Stimulated activated CD4-positive, alpha-beta T cell treated with anti-CD3 and anti-CD28 coated beads, Interleukin-15, amount 100 ng/mL, for 24 hours (primary cell): ENCODE data around the gene PRR5L.

Experiments used
- DNase-seq: peaks from one replicate; pipeline ENCODE4 v3.0.0-alpha.2; 2020

Gene PRR5L

DNA sequence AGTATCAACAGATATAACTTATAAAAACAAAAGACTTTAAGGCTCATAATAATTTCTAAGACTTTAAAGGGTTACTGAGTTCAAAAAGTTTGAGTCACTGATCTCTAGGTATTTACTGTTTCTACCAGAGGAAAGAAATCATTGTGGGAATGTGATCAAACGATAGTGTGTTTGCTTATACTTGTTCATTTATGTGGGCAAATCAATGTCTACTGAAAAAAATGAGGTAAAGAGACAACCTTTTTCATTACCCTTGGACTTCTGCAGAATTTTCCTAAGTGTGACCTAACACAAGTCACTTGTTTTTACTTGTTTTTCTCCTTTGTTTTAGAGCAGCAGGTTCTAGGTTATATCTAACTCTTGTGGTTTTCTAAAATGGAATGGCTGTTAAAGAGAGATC is 65.4 kb downstream of the PRR5L start:
- DNase-seq = no peak

DNA sequence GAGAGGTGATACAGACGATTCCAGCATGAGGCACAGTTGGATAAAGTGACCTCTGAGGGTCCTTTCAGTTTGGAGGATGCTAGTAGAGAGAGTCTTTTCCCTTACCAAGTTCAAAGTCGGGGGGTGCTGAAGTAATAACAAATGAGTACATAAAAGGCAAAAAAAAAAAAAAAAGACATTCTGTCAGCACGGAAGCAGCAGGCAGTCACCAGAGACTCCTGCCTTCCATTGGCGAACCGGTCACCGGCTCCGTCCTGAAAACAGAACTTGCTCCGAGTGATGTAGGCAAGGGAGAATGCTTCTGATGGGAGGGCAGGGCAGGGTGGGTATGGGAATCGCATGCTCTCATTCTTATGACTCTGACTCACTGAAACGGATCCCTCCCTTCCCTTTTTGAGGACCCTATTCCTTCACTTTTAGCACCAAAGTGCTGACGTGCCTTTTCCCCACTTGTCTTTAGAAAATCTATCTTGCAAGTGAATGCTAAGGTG is 65.9 kb downstream of the PRR5L start:
- no peak for DNase-seq

GRCh38 chr11:36362902-36363301 is 66.8 kb downstream of the PRR5L start:
- DNase-seq = no peak

DNA sequence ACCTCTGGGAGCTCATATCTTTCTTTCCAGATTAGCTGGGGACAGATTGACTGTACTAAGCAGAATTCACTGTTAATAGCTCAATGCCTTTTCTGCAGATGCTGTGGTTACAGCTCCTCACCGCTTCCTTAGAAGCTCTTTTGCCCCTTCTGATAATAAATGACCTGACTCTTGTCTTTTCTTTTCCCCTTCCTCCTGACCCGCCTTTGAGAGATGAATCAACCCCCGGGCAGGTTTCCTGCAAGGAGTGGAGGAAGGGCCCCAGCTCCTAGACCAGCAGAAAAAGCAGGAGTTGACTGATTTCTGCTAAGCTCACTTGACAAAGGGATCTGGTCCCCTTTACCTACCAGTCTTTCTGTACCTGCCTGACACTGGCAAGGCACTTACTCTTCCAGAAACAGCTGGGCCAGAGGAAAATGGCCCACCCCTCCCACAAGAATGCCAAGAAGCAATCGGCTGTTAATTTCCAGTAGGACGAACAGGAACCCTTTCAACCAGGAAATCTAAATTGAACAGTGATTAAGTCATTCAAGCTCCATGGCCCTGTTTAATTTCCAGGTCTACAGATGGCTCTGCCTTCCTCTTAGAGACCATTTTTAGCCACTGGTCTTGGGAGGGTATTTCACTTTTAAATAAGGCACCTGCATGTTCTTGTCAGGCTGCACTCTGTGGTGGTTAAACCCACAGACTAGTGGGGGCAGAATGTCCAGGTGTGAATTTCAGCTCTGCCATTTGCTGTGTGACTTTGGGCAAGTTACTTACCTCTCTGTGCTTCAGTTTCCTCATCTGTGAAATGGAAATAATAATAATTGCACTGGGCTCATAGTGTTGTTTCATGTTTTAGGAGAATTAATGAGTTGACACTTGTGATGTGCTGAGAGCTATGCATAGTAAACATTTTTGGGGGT is 67.5 kb downstream of the PRR5L start:
- DNase-seq = no peak

- no peak for DNase-seq
Measured at GRCh38 chr11:36364551-36365325, 68.7 kb downstream of the PRR5L start.

- DNase-seq = no peak
Measured at GRCh38 chr11:36365907-36366306, 69.8 kb downstream of the PRR5L start.

- no peak for DNase-seq
Measured at GRCh38 chr11:36367806-36368680, 72.0 kb downstream of the PRR5L start.

DNA sequence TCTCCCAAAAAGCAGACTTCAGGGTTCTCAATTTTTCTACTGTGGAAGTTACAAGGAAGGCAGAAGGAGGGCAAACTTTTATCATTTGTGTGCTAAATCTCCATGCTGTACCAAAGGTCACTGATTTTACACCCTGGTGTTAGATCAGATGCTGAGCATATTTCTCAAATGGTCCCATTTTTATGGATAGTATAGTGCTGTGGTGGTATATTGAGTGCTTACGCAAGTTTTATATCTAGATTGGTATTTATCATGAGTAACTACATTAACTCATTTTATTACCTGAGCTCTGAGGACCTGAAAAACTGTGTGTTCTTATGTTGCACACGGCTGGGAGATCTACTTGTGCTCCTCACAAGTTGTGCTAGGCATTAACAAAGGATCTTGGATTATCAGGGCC is 75.1 kb downstream of the PRR5L start:
- DNase-seq = no peak

GRCh38 chr11:36371590-36371989 is 75.5 kb downstream of the PRR5L start:
- no peak for DNase-seq

- DNase-seq = no peak
Measured at GRCh38 chr11:36372101-36372771, 76.1 kb downstream of the PRR5L start.

- no peak for DNase-seq
Measured at GRCh38 chr11:36373016-36374010, 77.2 kb downstream of the PRR5L start.

- no peak for DNase-seq
Measured at GRCh38 chr11:36374726-36375125, 78.6 kb downstream of the PRR5L start.

DNA sequence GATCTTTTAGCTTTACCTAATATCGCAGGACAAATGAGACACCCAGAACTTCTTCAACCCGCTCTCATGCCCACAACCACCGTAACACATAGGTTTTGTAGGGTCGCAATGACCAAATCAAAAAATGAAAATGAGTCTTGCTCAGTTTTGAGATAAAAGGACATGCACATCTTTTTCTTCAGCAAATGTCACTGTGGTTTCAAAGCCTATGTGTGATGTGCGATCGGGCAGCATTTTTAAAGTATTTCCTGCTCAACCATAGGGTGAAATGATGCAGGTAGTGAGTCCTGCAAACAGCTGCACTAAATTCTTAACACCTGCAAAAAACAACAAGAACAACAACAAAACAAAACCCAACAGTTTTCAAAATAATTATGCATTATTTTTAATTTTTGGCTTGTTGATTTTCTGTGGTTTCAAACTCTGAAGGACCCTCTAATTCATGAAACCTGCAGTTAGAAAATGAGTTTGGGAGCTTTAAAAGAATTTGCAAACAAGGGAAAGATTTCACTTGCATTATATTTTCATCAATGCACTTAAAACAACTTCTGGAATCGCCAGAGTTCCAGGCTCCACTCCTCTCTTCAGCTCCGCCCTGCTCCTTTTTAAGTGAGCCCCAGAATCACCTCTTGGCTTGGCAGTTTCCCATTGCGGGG is 79.4 kb downstream of the PRR5L start:
- DNase-seq = no peak

DNA sequence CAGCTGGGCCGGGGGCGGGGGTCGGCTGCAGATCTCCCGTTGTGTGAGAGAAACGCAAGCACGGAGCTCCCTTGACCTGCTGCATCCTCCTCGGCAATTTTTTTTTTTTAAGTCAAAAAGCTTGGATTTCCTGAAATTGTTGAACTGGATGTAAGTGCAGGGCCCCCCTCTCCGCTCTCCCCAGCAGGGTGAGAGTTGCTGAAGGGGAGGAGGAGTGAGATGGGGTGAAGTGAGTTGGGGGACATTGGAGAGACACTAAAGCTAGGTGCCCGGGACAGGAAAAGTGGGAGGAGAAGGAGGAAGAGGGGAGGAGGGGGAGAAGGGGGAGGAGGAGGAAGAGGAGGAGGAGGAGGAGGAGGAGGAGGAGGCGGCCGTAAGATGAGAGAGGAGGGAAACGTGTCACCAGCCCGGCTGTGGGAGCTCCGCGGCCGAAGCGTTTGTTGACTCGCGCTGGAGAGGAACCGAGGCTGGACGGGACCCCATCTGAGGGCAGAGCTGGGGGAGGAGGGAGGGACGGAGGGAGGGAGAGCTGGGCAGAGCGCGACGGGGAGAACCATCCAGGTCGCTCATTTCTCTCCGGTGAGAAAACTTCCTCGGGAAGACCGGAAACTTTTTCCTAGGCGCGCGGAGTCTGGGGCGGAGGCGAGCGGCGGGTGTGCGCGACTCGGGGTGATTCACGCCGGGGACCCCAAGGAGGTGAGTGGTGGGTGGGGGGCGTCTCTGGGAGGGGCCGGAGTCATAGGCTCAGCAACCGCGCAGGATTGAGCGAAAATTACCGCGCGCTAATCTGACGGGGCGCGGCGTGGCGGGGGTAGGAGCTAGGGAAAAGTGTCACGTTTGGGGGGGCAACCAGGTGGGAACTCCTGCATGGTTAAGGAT is 80.2 kb downstream of the PRR5L start:
- DNase-seq = peak; percentile 48

DNA sequence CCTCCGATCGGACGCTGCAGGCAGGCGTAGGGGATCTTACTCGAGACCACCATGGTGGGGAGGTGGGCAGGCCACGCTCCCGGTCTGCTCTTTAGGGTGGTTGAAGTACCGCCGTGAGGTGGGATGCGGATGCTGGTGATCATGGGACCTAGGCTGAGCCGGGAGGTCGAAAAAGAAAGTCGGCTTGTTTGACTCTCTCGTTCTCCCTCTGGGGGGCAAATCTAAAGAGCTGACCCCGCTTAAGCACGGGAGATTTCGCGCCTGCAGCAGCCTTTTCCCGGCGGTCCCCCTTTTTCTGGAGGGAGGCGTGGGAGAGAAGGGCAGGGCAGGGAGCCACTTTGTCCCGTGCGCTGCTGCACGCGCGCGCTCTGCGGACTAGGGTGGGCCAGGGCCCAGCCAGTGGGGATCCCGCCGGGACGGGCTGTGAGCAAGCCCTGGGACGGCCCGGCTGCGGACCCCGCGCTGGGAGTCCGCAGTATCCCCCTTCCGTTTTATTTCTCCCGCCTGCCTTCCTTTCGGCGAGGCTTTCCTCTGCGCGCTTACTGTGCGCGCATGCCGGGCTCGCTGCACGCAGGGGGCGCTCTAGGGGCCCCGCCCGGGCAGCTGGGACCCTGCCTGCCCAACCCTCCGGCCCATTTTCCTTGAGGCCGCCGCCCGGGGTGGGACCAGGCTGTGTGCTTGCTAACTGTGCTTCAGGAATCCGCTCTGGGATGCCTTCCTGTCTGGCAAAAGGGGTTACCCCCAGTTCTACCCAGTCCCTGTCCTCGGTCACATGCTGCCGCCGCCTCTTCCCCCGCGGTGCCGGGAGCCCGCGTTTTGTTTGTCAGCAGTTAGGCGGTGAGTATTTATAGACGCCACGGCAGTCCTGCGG is 81.0 kb downstream of the PRR5L start:
- peak; percentile 68 for DNase-seq

DNA sequence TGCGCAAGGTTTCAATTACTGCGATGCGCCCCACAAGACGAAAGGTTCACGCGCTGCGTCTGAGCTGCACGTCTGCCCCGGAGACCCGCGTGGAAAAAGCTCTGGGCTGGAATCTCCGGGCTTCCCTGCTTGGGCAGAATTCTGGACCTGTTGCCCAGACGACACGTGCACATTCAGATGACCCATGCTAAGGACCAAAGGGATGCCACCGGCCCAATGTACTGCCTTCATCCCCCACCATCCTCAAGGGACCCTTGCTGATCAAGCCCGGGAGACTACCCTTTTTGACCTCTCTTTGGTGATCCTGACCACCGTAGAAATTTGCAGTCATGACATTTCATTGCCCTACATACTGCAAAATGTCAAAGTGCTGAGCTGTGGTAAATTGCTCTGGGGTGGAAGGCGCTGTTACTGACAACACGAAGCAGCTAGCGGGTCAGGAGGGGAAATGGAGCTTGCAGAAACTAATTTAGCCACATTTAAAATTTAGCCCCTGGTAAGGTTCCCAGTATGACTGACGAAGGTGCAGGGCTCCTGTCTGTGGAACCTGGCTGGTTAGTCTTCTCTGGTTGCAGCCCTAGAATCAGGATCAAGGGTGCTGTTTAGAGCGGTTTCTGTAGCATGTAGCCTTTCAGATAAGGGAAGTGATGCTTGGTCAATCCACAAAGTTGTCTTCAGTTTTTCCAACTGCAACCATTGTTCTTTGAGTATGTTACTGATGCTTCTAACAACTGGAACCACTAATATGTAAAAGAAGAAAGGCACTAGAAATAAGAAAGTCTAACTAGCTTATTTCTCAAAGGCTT is 81.9 kb downstream of the PRR5L start:
- DNase-seq = no peak

DNA sequence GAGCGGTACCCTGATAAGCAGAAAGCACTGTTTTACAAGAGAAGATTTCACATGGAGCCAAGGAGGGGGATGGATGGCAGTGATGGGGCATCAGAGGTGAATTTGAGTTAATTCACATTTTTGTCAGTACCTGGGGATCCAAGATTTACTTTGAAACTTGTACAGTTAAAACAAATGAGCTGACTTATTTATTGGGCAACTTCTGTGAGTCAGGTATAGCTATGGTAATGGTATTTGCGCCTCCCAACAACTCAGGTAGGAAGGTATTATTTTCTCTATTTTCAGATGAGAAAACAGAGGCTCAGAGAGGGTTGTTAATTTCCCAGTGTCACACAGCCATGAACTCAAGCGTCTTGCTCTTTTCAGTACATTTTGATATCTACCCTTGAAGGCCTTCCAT is 83.6 kb downstream of the PRR5L start:
- no peak for DNase-seq
